Measurements from ENCODE around the gene FXN.

FXN gene

GRCh38 chr9:69143291-69143690, 107.7 kb downstream of the FXN start:
- WGBS = 98% methylated on average over 1 of the region's 1 CpG
- no peaks in the 10 kb centered on the region; the same call in 1 of the 2 replicates for H3K4me1 ChIP-seq (ENCODE audit: insufficient read depth, low read length)
- H3K4me3 ChIP-seq (ENCODE audit: low read length) = no peak overlapping the region
- no peak overlapping the region for H3K9ac ChIP-seq (ENCODE audit: low read depth, low read length)
- no peaks in the 10 kb centered on the region for H3K9me3 ChIP-seq (ENCODE audit: insufficient read depth, low read depth, low read length)
- H3K36me3 ChIP-seq (ENCODE audit: insufficient read depth, low read length) = no peaks in the 10 kb centered on the region
- no peaks in the 10 kb centered on the region for H3K27me3 ChIP-seq (ENCODE audit: insufficient read depth, low read length)
- no peak overlapping the region for H3K27ac ChIP-seq (ENCODE audit: low read depth, low read length)

GRCh38 chr9:69145144-69145715, 109.7 kb downstream of the FXN start:
- H3K27me3 ChIP-seq (ENCODE audit: insufficient read depth, low read length) = no peaks in the 10 kb centered on the region
- H3K4me3 ChIP-seq (ENCODE audit: low read length) = no peak overlapping the region
- no peaks in the 10 kb centered on the region for H3K9me3 ChIP-seq (ENCODE audit: insufficient read depth, low read depth, low read length)
- no peak overlapping the region for H3K27ac ChIP-seq (ENCODE audit: low read depth, low read length)
- H3K4me1 ChIP-seq (ENCODE audit: insufficient read depth, low read length) = peaks cover 9% of the 10 kb centered on the region; the same call in 1 of the 2 replicates
- no peak overlapping the region for H3K9ac ChIP-seq (ENCODE audit: low read depth, low read length)
- no peaks in the 10 kb centered on the region for H3K36me3 ChIP-seq (ENCODE audit: insufficient read depth, low read length)
- WGBS = 97% methylated on average over 8 of the region's 8 CpGs

GRCh38 chr9:69147041-69147834, 111.7 kb downstream of the FXN start:
- Histone ChIP-seq H3K4me1 (ENCODE audit: insufficient read depth, low read length) (peaks cover 9% of the 10 kb centered on the region; the same call in 1 of the 2 replicates), H3K36me3 (ENCODE audit: insufficient read depth, low read length) (peaks cover 16% of the 10 kb centered on the region), H3K4me3 (ENCODE audit: low read length) (no peak overlapping the region), H3K9ac (ENCODE audit: low read depth, low read length) (no peak overlapping the region), H3K27me3 (ENCODE audit: insufficient read depth, low read length) (no peaks in the 10 kb centered on the region), H3K27ac (ENCODE audit: low read depth, low read length) (no peak overlapping the region), H3K9me3 (ENCODE audit: insufficient read depth, low read depth, low read length) (no peaks in the 10 kb centered on the region)
- WGBS = 94% methylated on average over 10 of the region's 11 CpGs

- Histone ChIP-seq H3K36me3 (ENCODE audit: insufficient read depth, low read length) (peaks cover 20% of the 10 kb centered on the region), H3K4me1 (ENCODE audit: insufficient read depth, low read length) (peaks cover 9% of the 10 kb centered on the region; the same call in 1 of the 2 replicates), H3K27ac (ENCODE audit: low read depth, low read length) (no peak overlapping the region), H3K9ac (ENCODE audit: low read depth, low read length) (no peak overlapping the region), H3K4me3 (ENCODE audit: low read length) (no peak overlapping the region), H3K27me3 (ENCODE audit: insufficient read depth, low read length) (no peaks in the 10 kb centered on the region), H3K9me3 (ENCODE audit: insufficient read depth, low read depth, low read length) (no peaks in the 10 kb centered on the region)
- WGBS = 89% methylated on average over 6 of the region's 7 CpGs
These were observed 113.8 kb downstream of the FXN start for GRCh38 chr9:69149321-69149807.
